H1 (cell line): ENCODE measurements around the gene SERPINB1. TPM values are rescaled to one million over a fixed set of nuclear protein-coding genes. Genes with fewer than 3 reads are reported as not detected.
A peak's percentile ranks its signal among the peaks of the same experiment; 100 is the strongest.

Experiments used
- CTCF ChIA-PET: fragments of 300-600 bp; sonication (Branson Sonifier 250); formaldehyde crosslinking; loops from one replicate; lab custom pipeline; 2021; ENCODE audit not compliant: partially characterized antibody; lab: Charles Lee
- POLR2A ChIA-PET: fragments of 300-600 bp; sonication (Branson Sonifier 250); formaldehyde crosslinking; loops from one replicate; lab custom pipeline; 2021; ENCODE audit warnings: inconsistent platforms; ENCODE audit not compliant: partially characterized antibody; lab: Charles Lee
- DNase-seq, 2 experiments: peaks; one replicate each; pipeline versions ENCODE4 v3.0.0 to v3.0.0-alpha.2; 2010 to 2022; ENCODE audit warnings: low spot score in 2 of 2, low read depth in 1 of 2, mixed read lengths in 1 of 2
- FAIRE-seq: peaks from 2 replicates; lab custom pipeline; 2011; peaks lifted over from hg19 to GRCh38; lab: Jason Lieb, UNC
- H2AFZ ChIP-seq: 2 replicates; pipeline ENCODE4 v1.8.1; 2012; ENCODE audit warnings: low read length, inconsistent platforms
- H2AK5ac ChIP-seq: 2 replicates; pipeline ENCODE4 v1.6.1; 2013; ENCODE audit warnings: low read depth, low read length
- H2BK120ac ChIP-seq: replicated peaks from 2 replicates; pipeline ENCODE3; 2013; ENCODE audit warnings: low read depth, low read length, inconsistent platforms
- H2BK12ac ChIP-seq: 2 replicates; pipeline ENCODE4 v1.6.1; 2013; ENCODE audit warnings: low read depth, low read length
- H2BK15ac ChIP-seq: 2 replicates; pipeline ENCODE4 v1.6.1; 2013; ENCODE audit warnings: low read length
- H2BK20ac ChIP-seq: 2 replicates; pipeline ENCODE4 v1.6.1; 2013; ENCODE audit warnings: low read length
- H2BK5ac ChIP-seq: 2 replicates; pipeline ENCODE4 v1.6.1; 2013; ENCODE audit warnings: low read depth, low read length
- H3K14ac ChIP-seq: 2 replicates; pipeline ENCODE4 v1.6.1; 2013; ENCODE audit warnings: inconsistent platforms; ENCODE audit not compliant: insufficient read length
- H3K18ac ChIP-seq: 2 replicates; pipeline ENCODE4 v1.6.1; 2013; ENCODE audit warnings: low read length; ENCODE audit errors: extremely low read depth
- H3K23ac ChIP-seq: 2 replicates; pipeline ENCODE4 v1.6.1; 2013; ENCODE audit warnings: inconsistent platforms; ENCODE audit not compliant: insufficient read length
- H3K23me2 ChIP-seq: 2 replicates; pipeline ENCODE4 v1.6.1; 2013; ENCODE audit warnings: low read depth, low read length
- H3K27ac ChIP-seq: 2 replicates; pipeline ENCODE4 v1.6.1; 2011; ENCODE audit warnings: low read depth, low read length, inconsistent platforms
- H3K27me3 ChIP-seq, 4 experiments: replicated peaks in 1 of 4; 1 replicate in 1 of 4; 2 replicates in 3 of 4; pipeline versions ENCODE4 v1.6.1 to v1.8.1; 2011 to 2013; ENCODE audit warnings: low read length in 3 of 4, mild to moderate bottlenecking in 3 of 4, inconsistent platforms in 2 of 4, mixed read lengths in 2 of 4, moderate library complexity in 1 of 4; ENCODE audit not compliant: control insufficient read depth in 3 of 4, insufficient read depth in 3 of 4; ENCODE audit errors: extremely low read depth in 1 of 4
- H3K36me3 ChIP-seq, 4 experiments: 2 replicates each; pipeline versions ENCODE4 v1.6.1 to v1.8.1; 2011 to 2013; ENCODE audit warnings: mild to moderate bottlenecking in 4 of 4, low read length in 3 of 4, moderate library complexity in 2 of 4, control low read depth in 1 of 4, inconsistent platforms in 1 of 4; ENCODE audit not compliant: insufficient read depth in 4 of 4, control insufficient read depth in 2 of 4
- H3K4ac ChIP-seq: replicated peaks from 2 replicates; pipeline ENCODE3; 2013; ENCODE audit warnings: low read length, low read depth, mixed read lengths, inconsistent platforms; ENCODE audit not compliant: insufficient read length
- H3K4me1 ChIP-seq, 4 experiments: replicated peaks in 1 of 4; 1 replicate in 1 of 4; 2 replicates in 3 of 4; pipeline versions ENCODE4 v1.6.1 to v1.8.1; 2011 to 2013; ENCODE audit warnings: low read length in 3 of 4, inconsistent platforms in 2 of 4, mixed read lengths in 1 of 4; ENCODE audit not compliant: insufficient read depth in 4 of 4, control insufficient read depth in 3 of 4
- H3K4me2 ChIP-seq, 2 experiments: 2 replicates each; pipeline versions ENCODE4 v1.6.1 to v1.8.1; 2011 to 2013; ENCODE audit warnings: low read depth in 2 of 2, low read length in 2 of 2, control low read depth in 1 of 2, inconsistent platforms in 1 of 2, mild to moderate bottlenecking in 1 of 2; ENCODE audit not compliant: insufficient read depth in 1 of 2
- H3K4me3 ChIP-seq, 4 experiments: fragments of 200-600, 300-600 bp in 1 of 4; sonication (generic), shearing (Covaris generic), sonication (Bioruptor Twin) in 1 of 4; 2 replicates each; pipeline versions ENCODE4 v1.5.1 to v1.8.1; 2011 to 2016; ENCODE audit warnings: low read length in 4 of 4, low read depth in 3 of 4, control low read depth in 2 of 4, inconsistent platforms in 2 of 4, mild to moderate bottlenecking in 2 of 4, mixed read lengths in 1 of 4, moderate library complexity in 1 of 4; ENCODE audit not compliant: insufficient read depth in 2 of 4; ENCODE audit errors: extremely low read depth in 1 of 4
- H3K56ac ChIP-seq: replicated peaks from 2 replicates; pipeline ENCODE3; 2013; ENCODE audit warnings: low read depth, mild to moderate bottlenecking, mixed read lengths, low read length, inconsistent platforms; ENCODE audit not compliant: insufficient read length
- H3K79me1 ChIP-seq: 2 replicates; pipeline ENCODE4 v1.6.1; 2013; ENCODE audit warnings: low read depth, low read length, control low read depth
- H3K79me2 ChIP-seq, 2 experiments: 2 replicates each; pipeline versions ENCODE4 v1.6.1 to v1.8.1; 2012 to 2013; ENCODE audit warnings: low read length in 2 of 2, mild to moderate bottlenecking in 2 of 2, inconsistent platforms in 1 of 2; ENCODE audit not compliant: insufficient read depth in 2 of 2, control insufficient read depth in 1 of 2
- H3K9ac ChIP-seq, 4 experiments: replicated peaks in 1 of 4; 1 replicate in 1 of 4; 2 replicates in 3 of 4; pipeline versions ENCODE4 v1.6.1 to v1.8.1; 2011 to 2013; ENCODE audit warnings: low read depth in 3 of 4, low read length in 3 of 4, control low read depth in 2 of 4, mild to moderate bottlenecking in 2 of 4, moderate library complexity in 2 of 4, inconsistent platforms in 1 of 4; ENCODE audit errors: extremely low read depth in 1 of 4
- H3K9me3 ChIP-seq, 2 experiments: 2 replicates each; pipeline versions ENCODE4 v1.6.1 to v1.8.1; 2012 to 2013; ENCODE audit warnings: mild to moderate bottlenecking in 2 of 2, moderate library complexity in 2 of 2, control low read depth in 1 of 2, inconsistent platforms in 1 of 2, low read depth in 1 of 2, low read length in 1 of 2, mixed read lengths in 1 of 2; ENCODE audit not compliant: insufficient read depth in 2 of 2
- H4K20me1 ChIP-seq, 2 experiments: replicated peaks in 1 of 2; 2 replicates each; pipeline versions ENCODE3 to v1.8.1; 2011 to 2013; ENCODE audit warnings: inconsistent platforms in 2 of 2, low read length in 2 of 2, mild to moderate bottlenecking in 1 of 2; ENCODE audit not compliant: insufficient read depth in 2 of 2, control insufficient read depth in 1 of 2
- H4K5ac ChIP-seq: 2 replicates; pipeline ENCODE4 v1.6.1; 2013; ENCODE audit warnings: low read length, low read depth, mixed read lengths, inconsistent platforms; ENCODE audit not compliant: insufficient read length
- H4K8ac ChIP-seq: 2 replicates; pipeline ENCODE4 v1.8.0; 2013; ENCODE audit warnings: mild to moderate bottlenecking, moderate library complexity, low read length, inconsistent platforms; ENCODE audit not compliant: insufficient read depth; ENCODE audit errors: extremely low read depth
- H4K91ac ChIP-seq: replicated peaks from 2 replicates; pipeline ENCODE3; 2013; ENCODE audit warnings: low read length, mixed read lengths, inconsistent platforms; ENCODE audit not compliant: insufficient read length
- POU5F1 ChIP-seq: IDR thresholded peaks from 2 replicates; pipeline ENCODE4 v1.6.1; 2011; ENCODE audit warnings: low read depth, mild to moderate bottlenecking, low read length, moderate library complexity
- TAF7 ChIP-seq: optimal IDR thresholded peaks from 2 replicates; pipeline ENCODE3; 2011; ENCODE audit warnings: low read depth, mild to moderate bottlenecking, inconsistent platforms, low read length, moderate library complexity, borderline replicate concordance
- whole genome bisulfite sequencing, 2 experiments: shearing (Covaris generic) in 1 of 2; methylation state at CpG; one replicate each; pipeline versions ENCODE4 v1.1.6 to v1.1.7; 2013 to 2015; ENCODE audit warnings: low lambda C conversion rate in 2 of 2, mixed read lengths in 2 of 2, inconsistent platforms in 1 of 2, low coverage in 1 of 2, missing lambda C conversion rate in 1 of 2; ENCODE audit not compliant: insufficient replicate concordance in 2 of 2, insufficient coverage in 1 of 2, insufficient read length in 1 of 2; ENCODE audit errors: extremely low coverage in 1 of 2, missing lambda C conversion rate in 1 of 2; 5-methylcytosine and 5-hydroxymethylcytosine counted together
- polyA plus RNA-seq, 7 experiments: library from polyadenylated mRNA; depleted of rRNA in 3 of 7; stranded (reverse) in 5 of 7; unstranded in 2 of 7; fragments of >200 nt in 5 of 7; fragments of 200-250 nt in 2 of 7; gene quantifications; 1 replicate in 5 of 7; 2 replicates in 1 of 7; 4 replicates in 1 of 7; pipeline versions ENCODE4 v1.2.1 to v1.2.3, GENCODE V29; 2011 to 2013; ENCODE audit warnings: missing spikeins in 2 of 7, mixed read lengths in 2 of 7
- total RNA-seq: library from RNA; stranded (reverse); fragmentation: NEBNext Ultra II Directional; extraction: Animal tissue kit (Norgen Biotek cat#: 25700); gene quantifications from 2 replicates; pipeline ENCODE4 v1.2.1, GENCODE V29; 2021

Gene SERPINB1
- total and polyA plus RNA-seq, 2 of the 8 experiments (the other 6 are each of a cell fraction or from before 2014, with no cell fraction given) = 8.1 to 17.3 TPM

GRCh38 chr6:2863901-2864300, 22.2 kb upstream of the SERPINB1 start:
- Histone ChIP-seq H3K27ac (no peak overlapping the region), H3K4ac (no peak overlapping the region), H4K8ac (no peak overlapping the region), H3K9ac (no peak overlapping the region), H3K79me2 (no peaks in the 10 kb centered on the region), H3K18ac (no peak overlapping the region), H4K5ac (no peak overlapping the region), H4K20me1 (no peaks in the 10 kb centered on the region), H3K4me2 (no peak overlapping the region), H3K79me1 (no peaks in the 10 kb centered on the region), H3K23ac (no peak overlapping the region), H3K14ac (no peak overlapping the region), H2BK20ac (peak overlapping the region; percentile 35), H3K9me3 (no peaks in the 10 kb centered on the region), H3K56ac (no peak overlapping the region), H3K36me3 (no peaks in the 10 kb centered on the region), H2BK12ac (peak overlapping the region; percentile 22; the same call in 1 of the 2 replicates), H3K27me3 (no peaks in the 10 kb centered on the region), H2BK5ac (peak overlapping the region; percentile 66; the same call in 1 of the 2 replicates), H2AK5ac (peak overlapping the region; percentile 71; the same call in 1 of the 2 replicates), H4K91ac (peak overlapping the region; percentile 72), H3K23me2 (peaks cover 2% of the 10 kb centered on the region; the same call in 1 of the 2 replicates), H3K4me3 (no peak overlapping the region), H2BK15ac (no peak overlapping the region), H2BK120ac (no peak overlapping the region), H2AFZ (no peak overlapping the region), H3K4me1 (peaks cover 8 to 27% (median 17%) of the 10 kb centered on the region in 4 experiments; a peak in 6 of 7 replicates)
- 94% methylated on average over 2 of the region's 2 CpGs; no CpG with 5 or more reads in 1 of the 2 experiments for WGBS, 2 experiments
- no peak for DNase-seq
- ChIA-PET CTCF (interaction anchor here (0.6 to 3.4 kb wide), 4 partner anchors 9 to 192 kb away, joined by 3 to 18 read pairs (median 4); no protein-coding TSS in a partner anchor), POLR2A (interaction anchor here (1.6 kb wide), 1 partner anchor 65 kb away, joined by 5 read pairs; no protein-coding TSS in a partner anchor)
- FAIRE-seq = no peak
- TF ChIP-seq POU5F1 = no peak
- TF ChIP-seq TAF7 = no peak
